GM12801 (cell line): ENCODE data around the gene OR2T5.
"Not testable (repeated sequence)": the region's sequence is repeated elsewhere in the genome, so short reads cannot be mapped to it uniquely, and the experiment has no call there.

Source experiments
- CTCF ChIP-seq: IDR thresholded peaks from one replicate; pipeline ENCODE4 v1.5.1; 2011; ENCODE audit warnings: control low read depth; ENCODE audit not compliant: insufficient read length; ENCODE audit errors: extremely low read depth

OR2T5 gene

GRCh38 chr1:248488289-248488688 is at the start of gene OR2T5:
Gene OR2T5, plus strand, starts transcription at chr1:248488589. Its CDS starts 0 bp downstream, at chr1:248488589.
- not testable (repeated sequence) for TF ChIP-seq CTCF

GRCh38 chr1:248445399-248445798 is 43.0 kb upstream of the OR2T5 start, which contains the start of gene OR2T2:
Gene OR2T2, plus strand, starts transcription at chr1:248445637. Its CDS starts 7,161 bp downstream, at chr1:248452798.
- TF ChIP-seq CTCF = not testable (repeated sequence)

GRCh38 chr1:248471154-248471553 is 17.2 kb upstream of the OR2T5 start:
- TF ChIP-seq CTCF = no peak

GRCh38 chr1:248473051-248473450 is 15.3 kb upstream of the OR2T5 start, which contains the start of gene OR2T3:
Gene OR2T3, plus strand, starts transcription at chr1:248473351. Its CDS starts 0 bp downstream, at chr1:248473351.
- TF ChIP-seq CTCF = not testable (repeated sequence)

GRCh38 chr1:248507773-248508172 is 19.4 kb downstream of the OR2T5 start, which contains the start of gene OR2G6:
Gene OR2G6, plus strand, starts transcription at chr1:248508073. Its CDS starts 13,574 bp downstream, at chr1:248521647.
- TF ChIP-seq CTCF = not testable (repeated sequence)

GRCh38 chr1:248521856-248522255 is 33.5 kb downstream of the OR2T5 start:
- no peak for TF ChIP-seq CTCF
